Measurements from ENCODE around the gene PDIA6.

- TF ChIP-seq CTCF (IDR thresholded peaks at IDR 0.05) = no peak
- TF ChIP-seq POLR2A (IDR thresholded peaks at IDR 0.05) = no peak
These were observed 13.4 kb upstream of the PDIA6 start for GRCh38 chr2:10826026-10826425.
